GM18909 (cell line): ENCODE results near the gene SLC27A5.

ENCODE experiments used
- ATAC-seq: cut with Tn5 transposase; IDR thresholded peaks from one replicate; pipeline ENCODE4 v1.9.1; 2021; ENCODE audit warnings: mild to moderate bottlenecking; ENCODE audit not compliant: unreplicated experiment, poor library complexity

The SLC27A5 gene

GRCh38 chr19:58511353-58512208, at the start of gene SLC27A5:
Gene SLC27A5 (minus strand): TSS chr19:58511992. CDS start chr19:58511955, 37 bp downstream.
- ATAC-seq: no peak

- ATAC-seq: no peak
Measured at GRCh38 chr19:58560921-58561320, 49.1 kb upstream of the SLC27A5 start.

DNA sequence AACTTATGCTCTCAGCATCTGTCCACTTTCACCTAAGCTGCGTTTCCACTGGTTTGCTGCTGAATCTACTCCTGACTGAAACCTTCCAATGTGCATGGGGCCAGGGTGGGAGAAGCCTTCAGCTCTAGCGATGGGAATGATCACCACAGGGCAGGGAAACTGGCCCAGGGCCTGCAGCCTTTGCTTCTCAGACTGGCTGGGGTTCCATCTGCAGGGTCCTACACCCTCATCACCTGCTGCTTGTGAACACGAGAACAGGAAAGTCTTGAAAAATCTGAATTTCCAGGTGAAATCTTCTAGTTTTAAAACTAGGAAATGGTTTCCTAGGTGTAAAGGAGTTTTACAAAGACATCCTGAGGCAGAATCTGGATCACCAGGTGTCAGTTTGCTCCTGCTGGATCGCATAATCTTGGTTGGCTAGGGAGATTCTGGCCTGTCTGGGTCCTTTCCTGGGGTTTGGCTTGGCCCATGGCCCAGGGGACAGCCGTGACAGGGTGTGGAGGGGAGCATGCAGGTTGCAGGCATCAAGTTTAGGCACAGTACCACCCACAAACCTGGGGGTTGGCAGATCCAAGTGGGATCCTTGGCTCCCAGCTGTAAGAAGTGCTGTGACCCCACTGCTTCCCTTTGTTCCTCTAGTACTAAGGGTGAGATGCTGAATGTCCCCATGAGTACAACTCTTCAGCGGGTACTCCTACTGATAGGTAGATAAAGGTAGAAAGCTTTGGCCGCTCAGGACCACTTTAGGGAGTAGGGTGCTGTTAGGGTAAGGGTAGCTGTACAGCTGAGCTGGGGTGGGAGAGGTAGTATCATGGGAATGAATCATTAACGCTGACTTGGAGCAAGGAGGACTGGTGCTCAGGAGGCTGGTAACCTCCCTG, 48.5 kb upstream of the SLC27A5 start:
- ATAC-seq: no peak

GRCh38 chr19:58559275-58560006, 47.6 kb upstream of the SLC27A5 start:
- ATAC-seq: peak; percentile 28

GRCh38 chr19:58558623-58559274, 47.0 kb upstream of the SLC27A5 start:
- ATAC-seq: peak; percentile 60

DNA sequence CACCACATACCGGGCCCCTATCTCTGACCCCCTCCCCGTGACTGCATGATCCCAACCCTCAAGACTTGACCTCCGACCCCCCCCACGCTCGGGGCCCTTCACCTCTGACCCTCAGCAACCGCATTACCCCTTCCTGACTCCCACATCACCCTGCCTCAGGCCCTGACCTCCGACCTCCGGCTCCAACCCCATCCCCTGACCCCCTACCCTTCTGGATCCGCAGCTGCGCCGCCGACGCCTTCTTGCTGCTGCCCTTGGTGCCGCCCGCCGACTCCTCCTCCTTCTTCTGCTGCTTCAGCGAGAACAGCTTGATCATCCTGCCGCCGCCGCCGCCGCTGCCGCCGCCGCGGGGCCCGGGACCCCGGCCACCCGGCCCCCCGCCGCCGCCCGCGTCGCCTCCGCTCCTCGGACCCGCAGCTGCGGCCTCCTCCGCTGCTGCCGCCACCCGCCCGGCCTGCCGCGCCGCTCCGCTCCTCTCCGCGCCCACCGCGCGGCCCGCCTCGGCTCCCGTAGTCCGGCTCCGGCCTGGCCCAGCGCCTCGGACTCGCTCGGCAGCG, 46.4 kb upstream of the SLC27A5 start, which contains the start of gene UBE2M:
UBE2M (minus strand) TSS at position 546 of the 557 bp plus-strand sequence; CDS start at position 316, 230 bp downstream.
- ATAC-seq: peak; percentile 0

GRCh38 chr19:58557221-58558065, 45.7 kb upstream of the SLC27A5 start:
- no peak for ATAC-seq

DNA sequence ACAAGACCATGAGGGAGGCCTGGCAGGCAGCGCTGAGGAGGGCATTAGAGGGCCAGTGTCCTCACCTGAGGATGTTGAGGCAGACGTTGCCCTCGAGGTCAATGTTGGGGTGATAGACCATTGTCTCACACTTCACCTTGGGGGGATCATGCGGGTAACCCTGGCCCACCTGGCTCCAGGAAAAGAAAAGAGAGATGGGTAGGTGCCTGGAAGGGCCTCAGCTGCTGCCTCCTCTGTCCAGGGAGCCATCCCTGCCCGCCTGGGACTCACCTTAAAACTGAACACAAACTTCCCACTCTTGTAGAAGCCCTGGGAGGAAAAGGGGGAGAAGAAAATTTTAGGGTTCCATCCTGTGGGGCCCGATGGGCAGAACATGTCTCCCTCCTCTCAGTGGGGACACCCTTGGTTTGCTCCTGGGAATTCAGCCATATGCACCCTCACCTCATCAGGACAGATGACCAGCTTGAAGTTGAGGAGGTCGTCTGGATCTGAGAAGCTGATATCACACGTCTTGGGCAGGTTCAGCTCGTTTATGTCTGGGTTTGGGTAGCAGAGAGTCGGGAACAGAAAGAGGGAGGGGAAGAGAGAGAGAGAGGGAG, 44.9 kb upstream of the SLC27A5 start:
- ATAC-seq: no peak

DNA sequence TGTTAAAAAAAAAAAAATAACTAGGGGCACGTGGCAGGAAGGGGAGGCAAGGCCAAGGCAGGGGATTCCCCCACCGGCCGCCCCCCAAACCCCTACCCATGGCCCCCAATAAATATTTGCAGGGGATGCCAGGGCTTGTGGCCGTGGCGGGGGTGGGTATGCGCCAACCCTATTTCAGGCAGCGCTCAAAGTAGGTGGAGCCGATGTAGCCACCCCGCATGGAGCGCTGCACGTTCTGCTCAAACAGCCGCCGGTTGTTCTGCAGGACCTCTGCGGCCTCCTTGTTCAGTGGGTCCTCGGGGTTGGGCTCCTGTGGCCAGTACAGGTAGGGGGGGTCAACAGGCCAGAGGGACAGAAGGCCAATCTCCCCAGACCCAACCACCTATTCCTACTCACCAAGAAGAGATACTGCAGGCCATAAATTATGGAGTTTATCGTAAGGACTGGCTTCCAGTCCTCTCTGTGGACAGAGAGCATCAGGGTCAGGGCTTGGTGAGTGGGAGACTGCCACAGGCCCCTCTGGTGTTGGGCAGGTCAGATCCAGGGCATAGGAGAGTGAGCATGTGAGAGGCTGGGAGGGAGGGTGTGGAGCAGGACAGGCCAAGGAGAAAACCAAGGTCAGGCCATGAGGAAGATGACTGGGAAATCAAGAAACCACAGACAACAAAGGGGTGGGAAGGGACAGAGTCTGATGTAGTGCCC, 44.3 kb upstream of the SLC27A5 start:
- ATAC-seq: no peak

- ATAC-seq: no peak
Measured at GRCh38 chr19:58555369-58555885, 43.6 kb upstream of the SLC27A5 start.

- ATAC-seq: peak; percentile 33
Measured at GRCh38 chr19:58554494-58555368, 42.9 kb upstream of the SLC27A5 start, which contains the start of gene CHMP2A. Gene CHMP2A (minus strand): TSS chr19:58555105. CDS start chr19:58554212, 893 bp downstream.

DNA sequence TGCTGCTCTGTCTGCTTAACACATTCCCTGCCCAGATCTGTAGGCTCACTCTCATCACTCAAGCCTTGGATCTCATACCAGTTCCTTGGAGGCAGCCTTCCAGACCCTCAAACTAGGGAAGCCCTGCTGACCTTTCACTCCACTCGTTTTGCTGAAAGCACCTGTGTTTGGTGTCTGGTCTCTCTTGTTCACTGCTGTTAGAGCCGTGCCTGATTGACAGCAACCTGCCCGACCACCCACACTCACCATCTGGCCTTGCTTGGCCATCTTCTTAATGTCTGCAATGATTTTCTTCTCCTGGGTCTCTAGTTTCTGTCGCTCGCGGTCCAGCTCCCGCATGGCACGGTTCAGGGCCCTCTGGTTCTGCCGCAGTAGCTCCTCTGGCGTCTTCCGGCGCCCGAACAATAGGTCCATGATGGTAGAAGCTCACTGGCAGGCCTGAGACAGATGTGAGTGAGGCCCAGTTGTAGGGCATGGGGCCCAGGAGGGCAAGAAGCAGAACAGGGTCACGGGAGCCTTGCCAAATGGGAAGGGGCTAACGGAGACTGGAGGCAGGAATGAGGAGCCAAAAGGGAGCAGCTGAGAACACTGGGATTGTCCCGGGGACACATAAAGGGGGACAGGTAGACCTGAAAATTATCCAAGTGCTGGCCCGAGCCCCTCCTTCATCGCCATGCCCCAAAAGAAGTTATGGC, 42.2 kb upstream of the SLC27A5 start:
- ATAC-seq: no peak

GRCh38 chr19:58552655-58553054, 40.9 kb upstream of the SLC27A5 start:
- ATAC-seq: no peak

- no peak for ATAC-seq
Measured at GRCh38 chr19:58551577-58552471, 40.0 kb upstream of the SLC27A5 start.

GRCh38 chr19:58551123-58551497, 39.3 kb upstream of the SLC27A5 start:
- ATAC-seq: no peak
